Loucy (cell line): Measurements from ENCODE around the gene BCAS3.

Experiments used
- H2AFZ ChIP-seq: fragments of 200-600 bp; sonication (generic); 2 replicates; pipeline ENCODE4 v1.6.0; 2016; ENCODE audit warnings: antibody characterized with exemption, mild to moderate bottlenecking, low read length, moderate library complexity
- H3F3A ChIP-seq: fragments of 200-600 bp; 2 replicates; pipeline ENCODE4 v1.6.0; 2016; ENCODE audit warnings: antibody characterized with exemption, low read depth, mild to moderate bottlenecking
- H3K27me3 ChIP-seq: fragments of 200-600 bp; sonication (generic); 2 replicates; pipeline ENCODE4 v1.6.1; 2014; ENCODE audit warnings: low read length, mild to moderate bottlenecking; ENCODE audit not compliant: insufficient read depth, poor library complexity, severe bottlenecking
- H3K36me3 ChIP-seq: fragments of 200-600 bp; sonication (generic); 2 replicates; pipeline ENCODE4 v1.6.1; 2016; ENCODE audit warnings: low read length; ENCODE audit not compliant: insufficient read depth
- H3K4me1 ChIP-seq: fragments of 200-600 bp; sonication (generic); 2 replicates; pipeline ENCODE4 v1.5.1; 2014; ENCODE audit warnings: low read length, mild to moderate bottlenecking; ENCODE audit not compliant: insufficient read depth, poor library complexity, severe bottlenecking
- H3K4me2 ChIP-seq: fragments of 200-600 bp; sonication (generic); 2 replicates; pipeline ENCODE4 v1.6.0; 2014; ENCODE audit warnings: antibody characterized with exemption, low read length, low read depth, mild to moderate bottlenecking; ENCODE audit not compliant: poor library complexity, severe bottlenecking
- H3K4me3 ChIP-seq: fragments of 200-600 bp; sonication (generic); 2 replicates; pipeline ENCODE4 v1.5.1; 2014; ENCODE audit warnings: low read length, mild to moderate bottlenecking, mixed read lengths; ENCODE audit not compliant: poor library complexity, severe bottlenecking
- H3K79me2 ChIP-seq: fragments of 200-600 bp; sonication (generic); 2 replicates; pipeline ENCODE4 v1.6.1; 2014; ENCODE audit warnings: low read length; ENCODE audit not compliant: insufficient read depth
- H3K9ac ChIP-seq: fragments of 200-600 bp; sonication (generic); 2 replicates; pipeline ENCODE4 v1.6.0; 2014; ENCODE audit warnings: mild to moderate bottlenecking, low read depth, low read length, moderate library complexity; ENCODE audit not compliant: poor library complexity, severe bottlenecking
- H3K9me2 ChIP-seq: fragments of 200-600 bp; sonication (generic); replicated peaks from 2 replicates; pipeline ENCODE4 v1.6.1; 2016; ENCODE audit warnings: low read depth, low read length, mixed read lengths
- H3K9me3 ChIP-seq: fragments of 200-600 bp; sonication (generic); 2 replicates; pipeline ENCODE4 v1.6.1; 2014; ENCODE audit warnings: mild to moderate bottlenecking, antibody characterized with exemption, low read length, low read depth; ENCODE audit not compliant: insufficient read depth
- H4K20me1 ChIP-seq: fragments of 200-600 bp; sonication (generic); 2 replicates; pipeline ENCODE4 v1.6.0; 2014; ENCODE audit warnings: antibody characterized with exemption, low read length, mild to moderate bottlenecking; ENCODE audit not compliant: insufficient read depth, poor library complexity, severe bottlenecking
- CTCF ChIP-seq: fragments of 200-600 bp; sonication (generic); conservative IDR thresholded peaks from 2 replicates; pipeline ENCODE4 v1.5.1; 2014; ENCODE audit warnings: mild to moderate bottlenecking, antibody characterized with exemption, low read length
- EZH2phosphoT487 ChIP-seq: fragments of 200-600 bp; IDR thresholded peaks from 2 replicates; pipeline ENCODE4 v1.6.1; 2018; ENCODE audit warnings: antibody characterized with exemption, mild to moderate bottlenecking, moderate library complexity, borderline replicate concordance

The BCAS3 gene

DNA sequence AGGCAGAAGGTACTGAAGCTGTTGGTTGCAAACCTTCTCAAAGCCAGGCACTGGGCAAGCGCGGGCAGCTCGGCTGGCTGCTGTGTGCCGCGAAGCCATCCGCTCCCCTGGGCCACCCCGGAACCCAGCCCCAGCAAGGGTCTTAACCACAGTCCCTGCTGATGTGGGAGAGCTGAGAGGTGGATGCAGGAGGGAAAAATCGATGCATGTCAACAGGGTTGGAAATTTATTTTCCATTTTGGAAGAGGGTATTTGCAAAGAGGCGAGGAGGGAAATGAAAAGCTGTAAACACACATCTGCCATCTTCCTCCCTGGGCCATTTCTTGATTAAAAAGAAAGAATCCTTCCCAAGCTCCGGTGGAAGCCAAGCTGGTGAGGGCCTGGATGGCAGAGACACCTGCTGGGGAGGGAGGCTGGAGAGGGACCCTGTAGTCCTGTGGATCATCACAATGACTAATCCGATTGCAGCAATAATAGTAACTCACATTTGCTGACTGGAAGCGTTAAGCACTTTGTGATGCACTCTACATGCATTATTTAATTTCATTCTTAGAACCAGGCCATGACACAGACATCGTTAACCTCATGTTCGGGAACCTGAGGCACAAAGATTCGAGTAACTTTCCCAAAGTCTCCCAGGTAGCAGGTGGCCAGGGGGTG is 708.1 kb downstream of the BCAS3 start:
- Histone ChIP-seq H3K9me3 (no peaks in the 10 kb centered on the region), H3K4me1 (no peaks in the 10 kb centered on the region), H3F3A (no peaks in the 10 kb centered on the region), H3K27me3 (no peaks in the 10 kb centered on the region), H2AFZ (no peak overlapping the region), H3K79me2 (no peaks in the 10 kb centered on the region), H3K4me3 (no peak overlapping the region), H3K36me3 (no peaks in the 10 kb centered on the region), H3K9me2 (no peaks in the 10 kb centered on the region), H4K20me1 (no peaks in the 10 kb centered on the region), H3K9ac (no peak overlapping the region), H3K4me2 (no peak overlapping the region)
- TF ChIP-seq EZH2phosphoT487 (no peak), CTCF (no peak)

DNA sequence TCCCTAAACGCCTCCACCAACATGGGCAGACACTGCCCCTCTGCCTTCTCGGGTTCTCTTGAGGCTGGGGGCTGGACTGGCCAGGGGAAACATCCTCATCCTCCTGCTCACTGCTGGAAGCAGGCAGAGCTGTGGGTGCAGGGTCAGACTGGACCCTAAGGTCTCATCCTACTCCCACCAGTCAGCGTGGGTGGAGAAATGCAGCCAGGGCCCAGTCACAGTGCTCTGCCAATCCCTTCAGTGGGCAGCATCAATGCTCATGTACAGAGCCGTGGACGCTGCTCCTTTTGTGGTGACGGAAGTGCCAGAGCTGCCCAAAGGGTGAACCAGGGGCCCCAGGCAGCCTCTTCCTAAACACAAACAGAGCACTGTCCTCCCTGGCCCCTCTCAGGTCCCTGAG is 708.6 kb downstream of the BCAS3 start:
- Histone ChIP-seq H3K4me1 (no peaks in the 10 kb centered on the region), H3K9me2 (no peaks in the 10 kb centered on the region), H3F3A (no peaks in the 10 kb centered on the region), H3K27me3 (no peaks in the 10 kb centered on the region), H3K36me3 (no peaks in the 10 kb centered on the region), H3K4me2 (no peak overlapping the region), H3K79me2 (no peaks in the 10 kb centered on the region), H3K4me3 (no peak overlapping the region), H4K20me1 (no peaks in the 10 kb centered on the region), H3K9ac (no peak overlapping the region), H2AFZ (no peak overlapping the region), H3K9me3 (no peaks in the 10 kb centered on the region)
- TF ChIP-seq EZH2phosphoT487, result no peak
- no peak for TF ChIP-seq CTCF

- H3K9me3 ChIP-seq, result no peaks in the 10 kb centered on the region
- no peaks in the 10 kb centered on the region for H3K4me1 ChIP-seq
- H4K20me1 ChIP-seq, result no peaks in the 10 kb centered on the region
- H3K27me3 ChIP-seq, result no peaks in the 10 kb centered on the region
- H3K4me3 ChIP-seq, result no peak overlapping the region
- H3K4me2 ChIP-seq, result no peak overlapping the region
- H3K9ac ChIP-seq, result no peak overlapping the region
- H3K9me2 ChIP-seq, result no peaks in the 10 kb centered on the region
- H3F3A ChIP-seq, result no peaks in the 10 kb centered on the region
- no peaks in the 10 kb centered on the region for H3K36me3 ChIP-seq
- TF ChIP-seq CTCF, result no peak
- no peak for TF ChIP-seq EZH2phosphoT487
- H3K79me2 ChIP-seq, result no peaks in the 10 kb centered on the region
- no peak overlapping the region for H2AFZ ChIP-seq
Observed at GRCh38 chr17:61387011-61387410, 709.4 kb downstream of the BCAS3 start.
